Stomach (tissue), 19 donors: ENCODE data around the gene UGP2. TPM values are rescaled to one million over a fixed set of nuclear protein-coding genes. Genes with fewer than 3 reads are reported as not detected.

Experiments
- DNase-seq, 2 donors: peaks; one replicate each; pipeline versions ENCODE4 v3.0.0 to v3.0.0-alpha.2; 2013 to 2019
- H3K27ac ChIP-seq, 5 donors: fragments of 200-600 bp in 4 of 5; sonication (generic) in 4 of 5; one replicate each; pipeline ENCODE4 v1.5.1; 2013 to 2019; ENCODE audit warnings: mild to moderate bottlenecking in 1 of 5, moderate library complexity in 1 of 5
- H3K27me3 ChIP-seq, 3 donors: fragments of 200-600 bp; sonication (generic); one replicate each; pipeline ENCODE4 v1.5.1; 2017 to 2019; ENCODE audit warnings: mixed run types in 1 of 3
- H3K36me3 ChIP-seq, 4 donors: fragments of 200-600 bp; sonication (generic); 1 replicate in 3 of 4; 2 replicates in 1 of 4; pipeline ENCODE4 v1.5.1; 2016 to 2019
- H3K4me1 ChIP-seq, 4 donors: fragments of 200-600 bp; sonication (generic); one replicate each; pipeline ENCODE4 v1.5.1; 2016 to 2019
- H3K4me3 ChIP-seq, 4 donors: fragments of 200-600 bp; sonication (generic) in 3 of 4; one replicate each; pipeline ENCODE4 v1.5.1; 2016 to 2019; ENCODE audit warnings: mild to moderate bottlenecking in 1 of 4
- H3K9me3 ChIP-seq, 4 donors: fragments of 200-600 bp; sonication (generic); one replicate each; pipeline ENCODE4 v1.5.1; 2016 to 2019
- EP300 ChIP-seq: sonication (generic); formaldehyde crosslinking; IDR thresholded peaks from one replicate; pipeline ENCODE4 v1.6.1; 2017; ENCODE audit warnings: antibody characterized with exemption
- POLR2A ChIP-seq, 4 donors: fragments of 450-650 bp; IDR thresholded peaks; one replicate each; pipeline ENCODE4 v1.6.1; 2016; ENCODE audit warnings: antibody characterized with exemption in 4 of 4, control low read depth in 2 of 4, mild to moderate bottlenecking in 1 of 4, moderate library complexity in 1 of 4
- POLR2AphosphoS5 ChIP-seq, 3 donors: sonication (generic); formaldehyde crosslinking; IDR thresholded peaks; one replicate each; pipeline ENCODE4 v1.6.1; 2016; ENCODE audit warnings: antibody characterized with exemption in 3 of 3
- whole genome bisulfite sequencing, 5 donors: extraction: QIAGEN DNeasy Blood & Tissue Kit in 3 of 5; methylation state at CpG; one replicate each; pipeline versions ENCODE4 v1.1.5 to v1.1.7; 2013 to 2018; 5-methylcytosine and 5-hydroxymethylcytosine counted together
- intact Hi-C: fragments of 100-400 bp; cut with DNase I; formaldehyde crosslinking; loops from one replicate; pipeline ENCODE4 v1.15.1; 2023; ENCODE audit warnings: low total_unique reads
- long read RNA-seq, 10 donors: transcript quantifications; one replicate each; lab custom pipeline, GENCODE V29; 2026
- polyA plus RNA-seq, 3 donors: library from polyadenylated mRNA; stranded (reverse); fragments of 200-250 nt; gene quantifications; one replicate each; pipeline ENCODE4 v1.2.3, GENCODE V29; 2013
- total RNA-seq, 5 donors: library from RNA; depleted of rRNA; stranded (reverse); fragments of >200 nt; gene quantifications; one replicate each; pipeline versions ENCODE4 v1.1.0 to v1.2.3, GENCODE V29; 2014 to 2016
- TF ChIP-seq, protein P1 (sequence below), 7 experiments: fragments of 450-650 bp in 4 of 7; fragments of 200-600 bp in 3 of 7; sonication (generic) in 3 of 7; IDR thresholded peaks; one replicate each; pipeline ENCODE4 v1.5.1; 2016 to 2019; ENCODE audit warnings: antibody characterized with exemption in 7 of 7, control low read depth in 2 of 7, mild to moderate bottlenecking in 1 of 7
- donor health status: healthy with polysubstance abuse.
- donor health status: Bipolar disorder and iron deficiency.
- donor health status: healthy.

The UGP2 gene
- total RNA-seq (100 to 1,000 TPM in 2 of 5 donors, 10 to 100 TPM in 3; 38.5 to 122 (median 97.6) TPM), polyA plus RNA-seq (100 to 1,000 TPM in 1 of 3 donors, 10 to 100 TPM in 2; 58.9 to 135 (median 89.7) TPM)
- long read RNA-seq, donor 1, transcript UGP2-202 (10 exons, 2,136 nt): major isoform, 10 of 23 reads
- long read RNA-seq, donor 1, partial matches to known transcripts: 12 of 23 reads
- long read RNA-seq, donor 1, other reads (novel, unspliced or antisense): 0 of 23 reads
- long read RNA-seq, donor 2, transcript UGP2-202 (10 exons, 2,136 nt): major isoform, 20 of 26 reads
- long read RNA-seq, donor 2, partial matches to known transcripts: 0 of 26 reads
- long read RNA-seq, donor 2, other reads (novel, unspliced or antisense): 0 of 26 reads
- long read RNA-seq, donor 3, transcript UGP2-202 (10 exons, 2,136 nt): major isoform, 7 of 10 reads
- long read RNA-seq, donor 3, partial matches to known transcripts: 0 of 10 reads
- long read RNA-seq, donor 3, other reads (novel, unspliced or antisense): 0 of 10 reads
- long read RNA-seq, donor 4, partial matches to known transcripts: 0 of 4 reads
- long read RNA-seq, donor 4, other reads (novel, unspliced or antisense): 0 of 4 reads
- long read RNA-seq, donor 5, transcript UGP2-202 (10 exons, 2,136 nt): major isoform, 7 of 10 reads
- long read RNA-seq, donor 5, partial matches to known transcripts: 0 of 10 reads
- long read RNA-seq, donor 5, other reads (novel, unspliced or antisense): 0 of 10 reads
- long read RNA-seq, donor 6: 0 reads
- long read RNA-seq, donor 7, transcript UGP2-202 (10 exons, 2,136 nt): major isoform, 11 of 26 reads
- long read RNA-seq, donor 7, partial matches to known transcripts: 11 of 26 reads
- long read RNA-seq, donor 7, other reads (novel, unspliced or antisense): 0 of 26 reads
- long read RNA-seq, donor 8, transcript UGP2-202 (10 exons, 2,136 nt): major isoform, 12 of 17 reads
- long read RNA-seq, donor 8, partial matches to known transcripts: 0 of 17 reads
- long read RNA-seq, donor 8, other reads (novel, unspliced or antisense): 0 of 17 reads
- long read RNA-seq, donor 9, transcript UGP2-202 (10 exons, 2,136 nt): major isoform, 13 of 38 reads
- long read RNA-seq, donor 9, transcript UGP2-201 (10 exons, 2,338 nt): minor isoform, 5 of 38 reads
- long read RNA-seq, donor 9, partial matches to known transcripts: 18 of 38 reads
- long read RNA-seq, donor 9, other reads (novel, unspliced or antisense): 0 of 38 reads
- long read RNA-seq, donor 10, partial matches to known transcripts: 0 of 6 reads
- long read RNA-seq, donor 10, other reads (novel, unspliced or antisense): 0 of 6 reads

DNA sequence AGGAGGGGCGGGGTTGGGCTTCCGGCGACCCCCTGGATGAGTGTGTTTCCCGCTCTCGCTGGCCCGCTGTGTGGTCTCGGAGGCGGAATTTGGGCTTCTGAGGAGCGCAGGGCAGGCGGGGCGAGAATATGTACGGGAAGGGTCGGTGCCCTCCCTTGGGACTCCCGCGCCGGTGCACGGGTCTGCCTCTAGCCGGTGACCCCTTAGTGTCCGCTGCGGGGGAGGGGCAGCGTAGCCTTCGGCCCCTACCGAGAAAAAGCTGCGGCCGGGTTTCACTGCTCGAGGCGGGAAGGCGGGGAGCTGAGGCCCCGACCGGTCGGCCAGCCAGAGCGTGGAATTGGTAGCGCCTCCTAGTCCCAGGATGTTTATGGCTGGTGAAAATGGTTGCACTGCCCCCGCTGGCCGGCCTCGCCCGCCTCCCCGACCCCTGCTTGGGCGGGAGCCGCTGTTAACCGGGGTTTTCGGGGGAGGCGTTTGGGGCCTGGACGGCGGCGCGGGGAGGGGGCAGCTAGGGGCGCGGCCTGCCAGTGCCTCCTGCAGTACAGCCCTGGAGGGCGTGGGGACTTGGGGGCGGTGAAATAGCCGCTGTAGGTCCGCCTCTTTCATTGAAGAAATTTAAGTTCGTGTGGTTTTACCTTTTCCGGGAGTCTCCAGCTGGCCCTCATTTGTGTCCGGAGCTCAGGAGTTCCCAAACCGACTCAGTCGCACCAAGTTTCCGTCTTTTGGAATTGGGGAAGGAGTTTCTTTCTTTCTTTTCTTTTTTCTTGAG is at the start of gene UGP2:
TSS of gene UGP2 (plus strand) at position 643 of the 769 bp plus-strand sequence. CDS start 290 bp downstream, outside the sequence.
- intact Hi-C loops: no loop called here
- 0 to 1% (median 1%) methylated on average over 17 to 59 of the region's 59 CpGs for WGBS, 5 donors
- Histone ChIP-seq H3K4me1 (peaks cover 26 to 60% (median 34%) of the 10 kb centered on the region in 4 donors), H3K27me3 (no peaks in the 10 kb centered on the region), H3K4me3 (peak within 1 kb of the TSS; percentile 62 to 94 (median 82)), H3K9me3 (no peaks in the 10 kb centered on the region), H3K36me3 (no peaks in the 10 kb centered on the region), H3K27ac (peak within 1 kb of the TSS; percentile 97 to 99 (median 99))
- peak; percentile 89 to 97 for DNase-seq
- TF ChIP-seq EP300 (no peak), POLR2AphosphoS5 (IDR thresholded peaks at IDR 0.05) (peak; percentile 47 to 92 (median 80)), POLR2A (IDR thresholded peaks at IDR 0.05) (peak in 2 of 4 donors; percentile 26 to 83)
- TF ChIP-seq, protein P1, sequence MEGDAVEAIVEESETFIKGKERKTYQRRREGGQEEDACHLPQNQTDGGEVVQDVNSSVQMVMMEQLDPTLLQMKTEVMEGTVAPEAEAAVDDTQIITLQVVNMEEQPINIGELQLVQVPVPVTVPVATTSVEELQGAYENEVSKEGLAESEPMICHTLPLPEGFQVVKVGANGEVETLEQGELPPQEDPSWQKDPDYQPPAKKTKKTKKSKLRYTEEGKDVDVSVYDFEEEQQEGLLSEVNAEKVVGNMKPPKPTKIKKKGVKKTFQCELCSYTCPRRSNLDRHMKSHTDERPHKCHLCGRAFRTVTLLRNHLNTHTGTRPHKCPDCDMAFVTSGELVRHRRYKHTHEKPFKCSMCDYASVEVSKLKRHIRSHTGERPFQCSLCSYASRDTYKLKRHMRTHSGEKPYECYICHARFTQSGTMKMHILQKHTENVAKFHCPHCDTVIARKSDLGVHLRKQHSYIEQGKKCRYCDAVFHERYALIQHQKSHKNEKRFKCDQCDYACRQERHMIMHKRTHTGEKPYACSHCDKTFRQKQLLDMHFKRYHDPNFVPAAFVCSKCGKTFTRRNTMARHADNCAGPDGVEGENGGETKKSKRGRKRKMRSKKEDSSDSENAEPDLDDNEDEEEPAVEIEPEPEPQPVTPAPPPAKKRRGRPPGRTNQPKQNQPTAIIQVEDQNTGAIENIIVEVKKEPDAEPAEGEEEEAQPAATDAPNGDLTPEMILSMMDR (IDR thresholded peaks at IDR 0.05): peak in 2 of 7 experiments; percentile 15 to 24

DNA sequence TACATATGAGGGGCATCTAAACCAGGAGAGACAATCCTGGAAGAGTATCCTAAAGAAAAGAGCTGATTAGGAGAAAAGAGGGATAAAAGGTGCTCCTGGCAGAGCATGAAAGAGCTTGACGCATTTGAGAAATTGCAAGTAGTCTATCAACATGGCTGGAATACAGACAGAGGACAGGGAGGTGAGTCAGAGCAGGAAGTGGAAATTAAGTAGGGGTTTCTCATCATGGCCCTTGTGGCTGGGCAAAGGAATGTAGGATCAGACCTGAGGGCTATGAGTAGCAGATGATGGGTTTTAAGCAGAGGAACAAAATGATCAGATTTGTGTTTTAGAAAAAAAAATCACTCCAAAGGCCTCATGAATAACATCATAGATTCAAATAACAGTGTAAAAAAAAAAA is 49.2 kb upstream of the UGP2 start:
- Histone ChIP-seq H3K9me3 (no peaks in the 10 kb centered on the region), H3K36me3 (no peaks in the 10 kb centered on the region), H3K27ac (no peak overlapping the region), H3K27me3 (no peaks in the 10 kb centered on the region), H3K4me3 (no peak overlapping the region), H3K4me1 (no peaks in the 10 kb centered on the region)
- no peak for DNase-seq
- 93 to 100% (median 95%) methylated on average over 1 of the region's 1 CpG for WGBS, 5 donors
- TF ChIP-seq EP300: no peak
- no peak for TF ChIP-seq POLR2A (IDR thresholded peaks at IDR 0.05)
- TF ChIP-seq, protein P1 (IDR thresholded peaks at IDR 0.05): no peak
- no peak for TF ChIP-seq POLR2AphosphoS5 (IDR thresholded peaks at IDR 0.05)
- intact Hi-C loops: no loop called here

DNA sequence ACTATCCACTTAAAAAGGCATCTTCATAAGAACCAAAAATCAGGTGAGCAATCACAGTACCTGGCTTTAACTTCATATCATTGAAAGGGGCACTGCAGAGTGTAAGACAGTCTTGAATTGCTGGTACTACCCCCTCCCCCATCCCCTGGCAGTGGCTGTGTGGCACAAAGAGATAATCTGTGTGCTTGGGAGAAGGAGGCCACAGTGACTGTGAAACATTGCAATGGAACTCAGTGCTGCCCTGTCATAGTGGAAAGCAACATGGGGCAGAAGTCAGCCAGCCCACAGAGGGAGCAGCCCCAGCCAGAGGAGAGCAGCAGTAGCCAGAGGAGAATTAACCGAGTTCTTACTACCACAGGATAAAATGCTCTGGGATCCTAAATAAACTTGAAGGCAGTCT is 45.3 kb upstream of the UGP2 start:
- no peaks in the 10 kb centered on the region for H3K9me3 ChIP-seq
- TF ChIP-seq, protein P1 (IDR thresholded peaks at IDR 0.05): no peak
- TF ChIP-seq EP300 (no peak), POLR2AphosphoS5 (IDR thresholded peaks at IDR 0.05) (no peak), POLR2A (IDR thresholded peaks at IDR 0.05) (no peak)
- H3K4me3 ChIP-seq: no peak overlapping the region
- no peaks in the 10 kb centered on the region for H3K27me3 ChIP-seq
- intact Hi-C loops: no loop called here
- no peak overlapping the region for H3K27ac ChIP-seq
- 85 to 100% (median 93%) methylated on average over 1 of the region's 1 CpG for WGBS, 5 donors
- no peaks in the 10 kb centered on the region for H3K4me1 ChIP-seq
- DNase-seq: no peak
- no peaks in the 10 kb centered on the region for H3K36me3 ChIP-seq
